HG02759 (cell line): ENCODE data around the gene PRDM16.

Experiments used
- ATAC-seq: cut with Tn5 transposase; IDR thresholded peaks from one replicate; pipeline ENCODE4 v1.9.1; 2021; ENCODE audit warnings: mild to moderate bottlenecking, moderate library complexity; ENCODE audit not compliant: unreplicated experiment

PRDM16 gene

DNA sequence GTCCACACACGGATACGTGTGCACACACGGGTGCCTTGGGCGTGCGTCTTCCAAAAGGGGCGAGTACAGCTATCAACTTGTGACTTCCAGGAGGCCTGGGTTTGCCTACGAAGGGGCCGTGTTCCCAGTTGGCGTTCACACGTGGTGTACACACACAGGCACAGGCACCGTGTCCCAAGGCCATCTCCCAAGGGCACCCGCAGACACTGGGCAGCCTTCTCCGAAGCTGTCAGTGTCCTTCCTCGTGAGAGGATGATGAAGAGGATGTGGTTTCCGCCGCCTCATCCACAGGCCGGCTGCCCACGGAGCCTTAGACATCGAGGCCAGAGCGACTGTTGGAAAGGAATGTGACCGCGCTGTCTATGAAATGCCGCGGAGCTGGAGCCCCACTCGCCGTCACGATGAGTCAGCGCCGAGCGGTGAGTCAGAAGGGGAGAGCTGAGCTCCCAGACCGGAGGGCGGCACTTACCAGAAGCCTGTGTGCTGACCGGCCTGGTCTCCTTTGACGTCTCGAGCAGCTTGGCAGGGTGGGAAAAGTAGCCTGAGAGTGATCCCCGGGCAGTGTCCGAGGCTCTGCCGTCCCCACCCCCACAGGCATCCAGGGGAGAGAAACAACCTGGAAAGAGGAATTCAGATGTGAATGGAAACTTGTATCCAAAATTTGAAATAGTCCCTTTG is 244.0 kb downstream of the PRDM16 start:
- no peak for ATAC-seq

DNA sequence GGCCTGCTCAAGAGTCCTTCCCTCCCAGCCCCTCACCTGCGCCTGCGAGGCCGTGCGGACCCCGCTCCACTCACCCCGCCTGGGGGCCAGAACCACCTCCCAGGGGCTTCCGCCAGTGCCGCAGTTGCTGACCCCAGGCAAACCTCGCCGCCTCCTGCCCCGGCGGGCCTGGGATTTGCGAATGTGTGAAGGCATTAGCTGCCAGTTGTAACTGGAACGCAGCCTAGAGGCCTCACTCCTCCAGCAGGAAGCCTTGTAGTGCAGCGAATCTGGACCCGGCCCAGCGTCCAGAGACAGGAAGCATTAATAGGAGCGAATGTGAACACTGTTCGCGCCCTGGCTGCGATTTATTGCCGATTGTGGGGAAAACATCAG is 244.6 kb downstream of the PRDM16 start:
- no peak for ATAC-seq

GRCh38 chr1:3314491-3315381 is 245.7 kb downstream of the PRDM16 start:
- ATAC-seq: no peak

- no peak for ATAC-seq
These were observed 246.7 kb downstream of the PRDM16 start for GRCh38 chr1:3315399-3316339.

GRCh38 chr1:3316340-3316943 is 247.4 kb downstream of the PRDM16 start:
- ATAC-seq: no peak

DNA sequence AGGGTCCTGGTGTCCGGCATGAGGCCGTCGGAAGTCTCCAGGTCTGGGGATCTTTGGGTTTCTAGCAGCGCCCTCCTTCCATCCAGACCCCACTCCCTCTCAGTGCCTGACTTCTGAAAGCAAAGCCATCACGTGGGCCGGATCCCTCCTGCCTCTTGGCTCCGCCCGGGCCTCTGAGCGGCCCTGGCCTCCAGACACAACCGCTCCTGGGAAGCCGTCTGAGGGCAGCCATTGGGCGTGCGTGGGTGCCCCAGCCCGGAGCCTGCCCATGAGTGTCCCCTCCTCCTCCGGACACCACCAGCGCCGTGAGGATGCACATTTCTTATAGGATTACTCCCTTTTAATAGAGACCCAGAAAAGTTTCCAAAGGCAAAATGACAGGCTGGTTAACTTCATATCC is 248.5 kb downstream of the PRDM16 start:
- ATAC-seq: no peak

GRCh38 chr1:3318329-3318728 is 249.3 kb downstream of the PRDM16 start:
- no peak for ATAC-seq

DNA sequence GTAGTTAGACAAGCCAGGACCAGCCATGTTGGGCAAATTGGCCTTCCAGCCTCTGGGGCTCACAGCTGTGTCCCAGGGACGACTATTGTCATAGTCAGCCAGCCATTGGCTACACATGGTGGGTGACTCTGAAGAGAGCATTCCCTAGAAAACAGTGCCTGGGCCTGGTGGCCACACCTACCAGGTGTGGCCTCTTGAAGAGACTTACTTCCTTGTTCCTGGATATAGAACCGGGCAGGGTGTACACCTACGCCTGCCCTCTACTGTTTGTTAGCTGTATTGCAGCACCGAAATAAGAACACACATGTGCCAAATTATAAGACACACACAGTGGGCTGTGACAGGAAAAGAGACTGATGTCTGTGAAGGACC is 250.9 kb downstream of the PRDM16 start:
- ATAC-seq: no peak

- no peak for ATAC-seq
These were observed 251.5 kb downstream of the PRDM16 start for GRCh38 chr1:3320246-3321152.

DNA sequence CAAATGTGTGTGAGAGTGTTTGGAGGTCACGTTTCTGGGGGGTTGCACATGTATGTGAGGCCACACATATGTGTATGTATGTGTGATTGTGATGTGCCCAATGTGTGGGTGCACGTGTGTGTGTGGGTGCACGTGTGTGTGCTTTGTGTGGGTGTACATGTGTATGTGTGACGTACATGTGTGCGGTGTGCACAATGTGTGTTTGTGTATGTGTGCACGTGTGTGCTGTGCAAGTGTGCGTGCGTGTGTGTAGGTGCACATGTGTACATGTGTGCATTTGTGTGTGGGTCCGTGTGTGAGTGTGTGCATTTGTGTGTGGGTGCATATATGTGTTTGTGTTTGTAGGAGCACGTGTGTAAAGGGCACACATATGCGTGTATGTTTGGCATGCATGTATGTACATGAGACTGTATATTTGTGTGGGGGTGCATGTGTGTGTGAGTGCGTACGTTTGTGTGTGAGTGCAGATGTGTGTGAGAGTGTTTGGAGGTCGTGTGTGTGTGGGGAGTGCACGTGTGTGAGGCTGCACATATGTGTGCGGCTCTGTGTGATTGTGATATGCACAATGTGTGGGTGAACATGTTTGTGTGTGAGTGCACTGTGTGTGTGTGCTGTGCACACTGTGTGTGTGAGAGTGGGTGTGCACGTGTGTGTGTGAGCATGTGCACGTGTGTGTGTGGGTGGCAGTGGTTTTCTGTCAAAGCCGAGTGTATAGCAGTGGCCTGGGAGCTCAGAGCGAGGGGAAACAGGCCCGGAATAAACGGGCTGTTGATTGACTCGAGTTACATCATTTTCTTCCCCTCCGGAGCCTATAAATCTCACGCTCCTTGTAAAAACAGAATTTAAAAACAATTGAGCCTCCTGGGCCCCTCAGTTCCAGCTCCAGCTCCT is 252.8 kb downstream of the PRDM16 start:
- ATAC-seq: no peak

DNA sequence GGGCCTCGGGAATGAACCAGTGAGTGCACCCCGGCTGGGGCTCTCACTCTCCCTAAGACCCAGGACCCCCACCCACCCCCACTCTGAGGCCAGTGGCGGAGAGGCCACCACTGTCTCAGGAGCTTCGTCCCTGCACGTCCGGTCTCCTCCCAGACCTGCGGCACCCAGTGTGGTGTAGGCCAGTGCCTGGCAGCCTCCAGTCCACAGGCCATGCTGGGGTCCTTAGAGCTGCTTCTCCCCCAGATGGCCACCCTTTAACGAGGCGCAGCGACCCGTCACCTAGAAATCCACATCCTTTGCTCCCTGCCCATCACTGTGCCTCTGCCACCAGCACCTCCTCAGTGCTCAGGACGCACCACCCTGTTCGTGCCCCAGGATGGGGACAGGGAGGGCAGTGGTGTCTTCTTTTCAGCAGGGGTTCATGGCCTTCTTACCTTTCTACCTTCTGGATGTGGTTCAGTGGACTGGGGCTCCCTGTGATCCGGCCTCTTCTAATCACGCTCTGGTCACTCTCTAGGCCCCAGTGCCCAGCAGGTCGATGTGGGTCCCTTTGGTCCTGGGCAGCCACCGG is 253.5 kb downstream of the PRDM16 start:
- ATAC-seq: no peak

DNA sequence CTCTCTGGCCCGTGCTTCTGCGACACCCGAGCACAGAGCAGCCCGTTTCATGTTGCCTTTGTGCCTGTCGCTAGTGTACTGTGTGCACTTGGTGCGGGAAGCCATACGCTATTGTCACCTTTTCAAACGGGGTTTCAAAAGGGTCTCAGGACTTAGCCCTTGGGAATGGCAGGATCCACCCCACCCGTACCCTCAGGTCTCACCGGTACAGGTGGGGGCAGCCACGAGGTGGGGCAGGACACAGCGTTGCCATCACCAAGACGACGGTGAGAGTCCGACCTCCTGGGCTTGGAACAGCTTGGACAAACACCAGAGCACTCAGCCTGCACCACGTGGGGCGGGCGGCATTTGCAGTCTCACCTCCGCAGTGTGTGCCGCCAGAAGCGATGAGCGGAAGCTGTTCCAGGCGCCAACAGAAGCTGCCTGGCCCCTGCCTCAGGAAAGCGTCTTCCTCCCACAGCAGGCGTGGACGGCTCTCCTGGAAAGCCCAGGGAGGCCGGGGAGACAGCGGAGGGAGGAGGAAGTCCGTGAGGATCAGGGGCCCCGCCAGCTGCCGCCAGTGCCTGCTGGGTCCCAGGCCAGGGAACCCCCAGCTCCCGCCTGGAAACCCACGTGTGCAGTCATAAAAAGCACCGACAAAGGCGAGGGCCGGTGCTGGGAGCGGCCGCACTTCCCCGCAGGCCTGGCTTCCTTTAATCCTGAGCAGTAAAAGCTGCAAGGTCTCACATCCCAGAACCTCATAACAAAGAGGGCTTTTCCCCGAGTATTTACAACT is 254.2 kb downstream of the PRDM16 start:
- ATAC-seq: no peak

DNA sequence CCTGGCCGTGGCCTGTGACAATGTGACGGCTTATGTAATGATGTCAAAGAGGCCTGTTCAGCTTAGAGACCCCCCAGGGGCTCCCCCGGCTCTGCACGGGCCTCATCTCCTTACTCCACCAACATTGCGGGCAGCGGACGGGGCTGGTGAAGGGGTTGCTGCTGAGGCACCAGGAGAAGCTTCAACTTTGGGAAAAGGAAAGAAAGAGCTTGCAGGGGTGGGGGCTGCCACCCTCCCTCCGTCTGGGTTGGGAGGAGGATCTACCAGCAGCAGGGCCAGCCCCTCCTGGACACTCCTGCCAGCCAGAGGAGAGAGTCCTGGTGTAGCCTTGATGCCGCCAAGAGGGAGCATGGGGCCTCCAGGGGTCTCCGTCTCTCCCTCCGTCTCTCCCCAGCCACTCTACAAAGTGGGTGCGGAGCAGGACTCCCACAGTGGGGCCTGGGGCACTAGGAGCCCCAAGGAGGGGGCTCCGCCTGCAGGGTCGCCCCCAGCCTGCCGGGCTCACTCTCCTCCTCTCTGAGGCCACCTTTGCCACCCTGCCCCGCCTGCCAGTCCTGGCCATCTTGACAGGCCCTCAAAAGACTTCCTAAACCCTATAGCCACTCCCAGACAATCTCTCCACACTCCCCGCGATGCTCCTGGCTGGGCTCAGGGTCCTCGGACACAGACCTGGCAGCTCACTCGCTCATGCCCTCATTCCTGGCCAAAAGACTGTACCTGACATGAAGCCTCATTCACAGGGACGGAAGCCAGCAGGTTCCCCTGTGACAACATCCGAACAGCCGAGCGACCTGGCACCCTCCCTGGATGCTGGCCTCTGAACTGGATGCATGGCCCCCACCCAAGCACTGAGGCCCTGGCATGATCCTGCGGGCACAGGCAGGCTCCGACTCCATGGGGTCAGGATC is 255.0 kb downstream of the PRDM16 start:
- ATAC-seq: no peak

GRCh38 chr1:3324704-3325535 is 255.9 kb downstream of the PRDM16 start:
- no peak for ATAC-seq

DNA sequence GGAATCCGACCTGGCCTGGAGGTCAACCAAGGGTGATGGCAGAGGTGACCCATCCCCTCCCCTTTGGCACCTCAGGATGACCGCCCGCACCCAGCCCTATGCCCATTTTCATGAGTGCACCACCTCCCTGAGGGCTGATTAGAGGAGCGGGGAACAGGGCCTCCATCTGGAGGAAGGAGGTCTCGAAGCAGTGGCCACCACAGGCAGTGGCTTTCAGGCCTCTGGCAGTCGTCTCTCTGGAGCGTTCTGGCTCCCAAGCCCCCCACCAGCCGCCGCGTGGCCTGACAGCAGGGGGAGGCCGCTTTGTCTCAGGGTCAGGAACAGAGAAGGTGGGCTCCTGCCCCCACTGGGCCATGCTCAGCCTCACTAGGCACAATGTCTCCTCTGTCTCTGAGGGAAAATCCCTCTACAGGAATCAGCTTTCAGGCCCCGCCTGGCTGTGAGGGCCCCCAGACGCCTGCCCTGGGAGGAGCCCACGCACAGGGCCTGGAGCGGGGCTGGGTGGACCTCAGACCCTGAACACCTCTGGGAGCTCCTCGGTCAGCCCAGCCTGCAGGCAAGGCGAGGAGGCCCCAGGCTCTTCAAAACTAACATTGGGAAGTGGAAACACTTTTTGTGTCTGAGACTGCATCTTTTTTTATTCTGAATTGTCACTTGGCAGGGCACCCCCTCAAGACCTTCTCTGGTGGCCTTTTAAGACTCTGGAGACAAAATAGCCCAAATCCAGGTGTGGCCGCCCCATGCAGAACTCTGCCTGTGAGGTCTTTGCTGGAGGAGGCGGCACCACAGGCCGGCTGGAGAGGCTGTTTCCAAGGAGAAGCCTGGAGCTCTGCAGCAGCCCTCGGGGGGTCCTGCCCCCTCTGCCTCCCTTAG is 257.7 kb downstream of the PRDM16 start:
- no peak for ATAC-seq
